OCI-LY1 (cell line): Measurements from ENCODE around the gene PEX10.

Experiments used
- H2AFZ ChIP-seq: fragments of 200-600 bp; sonication (generic), shearing (Covaris generic); 2 replicates; pipeline ENCODE4 v1.6.0; 2014; ENCODE audit warnings: antibody characterized with exemption, mild to moderate bottlenecking, low read length
- H3F3A ChIP-seq: fragments of 200-600 bp; sonication (generic), shearing (Covaris generic); 2 replicates; pipeline ENCODE4 v1.6.0; 2014; ENCODE audit warnings: mild to moderate bottlenecking, antibody characterized with exemption, low read length, moderate library complexity; ENCODE audit not compliant: insufficient read depth
- H3K27ac ChIP-seq: fragments of 200-600 bp; sonication (generic); 2 replicates; pipeline ENCODE4 v1.5.1; 2014; ENCODE audit warnings: low read length, mixed run types, mild to moderate bottlenecking, low read depth; ENCODE audit not compliant: poor library complexity, severe bottlenecking
- H3K27me3 ChIP-seq: fragments of 200-600 bp; sonication (generic); 2 replicates; pipeline ENCODE4 v1.6.0; 2014; ENCODE audit warnings: antibody characterized with exemption, mild to moderate bottlenecking, low read length, moderate library complexity; ENCODE audit not compliant: insufficient read depth
- H3K36me3 ChIP-seq: fragments of 200-600 bp; sonication (generic); 2 replicates; pipeline ENCODE4 v1.6.1; 2014; ENCODE audit warnings: mild to moderate bottlenecking, antibody characterized with exemption, low read length, moderate library complexity, mixed read lengths; ENCODE audit not compliant: insufficient read depth
- H3K4me1 ChIP-seq: fragments of 200-600 bp; sonication (generic); 2 replicates; pipeline ENCODE4 v1.5.1; 2014; ENCODE audit warnings: mild to moderate bottlenecking, low read length, moderate library complexity; ENCODE audit not compliant: insufficient read depth, severe bottlenecking
- H3K4me2 ChIP-seq: fragments of 200-600 bp; sonication (generic), shearing (Covaris generic); 2 replicates; pipeline ENCODE4 v1.6.1; 2014; ENCODE audit warnings: low read length
- H3K4me3 ChIP-seq: fragments of 200-600 bp; sonication (generic); 2 replicates; pipeline ENCODE4 v1.5.1; 2014; ENCODE audit warnings: low read length, low read depth, mild to moderate bottlenecking, mixed read lengths; ENCODE audit not compliant: poor library complexity, severe bottlenecking
- H3K79me2 ChIP-seq: fragments of 200-600 bp; shearing (Covaris generic); 2 replicates; pipeline ENCODE4 v1.6.1; 2016; ENCODE audit warnings: mixed run types, low read length, mixed read lengths; ENCODE audit not compliant: insufficient read depth
- H3K9ac ChIP-seq: fragments of 200-600 bp; sonication (generic), shearing (Covaris generic); 2 replicates; pipeline ENCODE4 v1.6.1; 2014; ENCODE audit warnings: mild to moderate bottlenecking, low read length, mixed read lengths
- H3K9me2 ChIP-seq: fragments of 200-600 bp; sonication (generic), shearing (Covaris generic); 2 replicates; pipeline ENCODE4 v1.6.1; 2014; ENCODE audit warnings: low read depth, mild to moderate bottlenecking, low read length, mixed read lengths
- H3K9me3 ChIP-seq: fragments of 200-600 bp; shearing (Covaris generic); 2 replicates; pipeline ENCODE4 v1.6.1; 2014; ENCODE audit warnings: low read length, mixed read lengths
- H4K20me1 ChIP-seq: fragments of 200-600 bp; sonication (generic), shearing (Covaris generic); 2 replicates; pipeline ENCODE4 v1.6.0; 2016; ENCODE audit warnings: mild to moderate bottlenecking, low read length; ENCODE audit not compliant: insufficient read depth
- EZH2 ChIP-seq: fragments of 200-600 bp; sonication (generic), shearing (Covaris generic); IDR thresholded peaks from 2 replicates; pipeline ENCODE4 v1.8.0; 2017; ENCODE audit warnings: borderline replicate concordance, mixed run types, mild to moderate bottlenecking, antibody characterized with exemption, low read length, moderate library complexity, mixed read lengths
- TF ChIP-seq, protein P1 (sequence below): fragments of 200-600 bp; sonication (generic), shearing (Covaris generic); IDR thresholded peaks from 2 replicates; pipeline ENCODE4 v1.5.1; 2017; ENCODE audit warnings: mild to moderate bottlenecking, antibody characterized with exemption, low read length, moderate library complexity, mixed read lengths

Gene PEX10

DNA sequence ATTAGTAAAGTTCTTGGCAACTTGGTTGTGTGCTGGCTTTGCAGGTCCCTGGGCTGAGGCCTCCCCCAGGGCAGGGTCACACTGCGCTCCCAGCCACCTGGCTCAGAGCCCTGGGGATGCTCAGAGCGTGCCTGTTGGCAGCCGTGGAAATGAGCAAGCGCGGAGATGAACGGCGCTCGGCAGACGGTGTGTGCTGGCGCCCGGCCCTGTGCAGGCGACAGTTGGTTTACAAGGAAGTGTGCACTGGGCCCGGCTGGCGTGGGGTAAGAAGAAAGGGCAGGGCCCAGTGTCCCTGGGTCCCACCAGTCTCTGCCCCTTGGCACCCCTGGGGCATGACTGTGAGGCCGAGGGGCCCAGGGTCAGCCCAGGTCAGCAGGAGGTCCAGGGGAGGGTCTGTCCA, 25.7 kb upstream of the PEX10 start:
- 0 out of 2 replicates have a peak, but pooled peaks cover 2% of the 10 kb centered on the region for H3K27me3 ChIP-seq
- H3K9me2 ChIP-seq: no peaks in the 10 kb centered on the region
- no peak overlapping the region for H3K27ac ChIP-seq
- no peaks in the 10 kb centered on the region for H3K9me3 ChIP-seq
- no peak overlapping the region for H2AFZ ChIP-seq
- H3K4me1 ChIP-seq: no peaks in the 10 kb centered on the region
- H3K4me3 ChIP-seq: no peak overlapping the region
- H3F3A ChIP-seq: no peaks in the 10 kb centered on the region
- no peak overlapping the region for H3K4me2 ChIP-seq
- H3K79me2 ChIP-seq: no peaks in the 10 kb centered on the region
- TF ChIP-seq, protein P1, sequence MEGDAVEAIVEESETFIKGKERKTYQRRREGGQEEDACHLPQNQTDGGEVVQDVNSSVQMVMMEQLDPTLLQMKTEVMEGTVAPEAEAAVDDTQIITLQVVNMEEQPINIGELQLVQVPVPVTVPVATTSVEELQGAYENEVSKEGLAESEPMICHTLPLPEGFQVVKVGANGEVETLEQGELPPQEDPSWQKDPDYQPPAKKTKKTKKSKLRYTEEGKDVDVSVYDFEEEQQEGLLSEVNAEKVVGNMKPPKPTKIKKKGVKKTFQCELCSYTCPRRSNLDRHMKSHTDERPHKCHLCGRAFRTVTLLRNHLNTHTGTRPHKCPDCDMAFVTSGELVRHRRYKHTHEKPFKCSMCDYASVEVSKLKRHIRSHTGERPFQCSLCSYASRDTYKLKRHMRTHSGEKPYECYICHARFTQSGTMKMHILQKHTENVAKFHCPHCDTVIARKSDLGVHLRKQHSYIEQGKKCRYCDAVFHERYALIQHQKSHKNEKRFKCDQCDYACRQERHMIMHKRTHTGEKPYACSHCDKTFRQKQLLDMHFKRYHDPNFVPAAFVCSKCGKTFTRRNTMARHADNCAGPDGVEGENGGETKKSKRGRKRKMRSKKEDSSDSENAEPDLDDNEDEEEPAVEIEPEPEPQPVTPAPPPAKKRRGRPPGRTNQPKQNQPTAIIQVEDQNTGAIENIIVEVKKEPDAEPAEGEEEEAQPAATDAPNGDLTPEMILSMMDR: no peak
- no peak for TF ChIP-seq EZH2
- H4K20me1 ChIP-seq: no peaks in the 10 kb centered on the region
- H3K36me3 ChIP-seq: no peaks in the 10 kb centered on the region
- no peak overlapping the region for H3K9ac ChIP-seq

DNA sequence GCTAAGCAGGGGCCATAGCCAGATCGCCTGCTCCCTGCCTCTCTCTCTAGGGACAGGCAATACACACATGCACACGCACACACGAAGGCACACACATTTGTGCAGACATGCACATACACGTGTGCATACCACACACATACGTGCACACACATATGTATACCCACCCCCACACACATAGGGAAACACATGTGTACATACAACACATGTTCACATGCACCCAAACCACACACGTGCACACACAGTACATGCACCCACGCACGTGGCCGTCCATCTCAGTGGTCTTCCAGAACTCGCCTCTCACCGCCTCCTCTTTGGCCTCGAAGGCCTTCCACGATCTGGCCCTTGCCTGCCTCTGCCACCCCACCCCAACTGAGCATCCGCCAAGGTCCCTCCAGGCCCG, 25.3 kb upstream of the PEX10 start:
- no peak overlapping the region for H2AFZ ChIP-seq
- TF ChIP-seq, protein P1: no peak
- TF ChIP-seq EZH2: no peak
- 0 out of 2 replicates have a peak, but pooled peaks cover 4% of the 10 kb centered on the region for H3K27me3 ChIP-seq

DNA sequence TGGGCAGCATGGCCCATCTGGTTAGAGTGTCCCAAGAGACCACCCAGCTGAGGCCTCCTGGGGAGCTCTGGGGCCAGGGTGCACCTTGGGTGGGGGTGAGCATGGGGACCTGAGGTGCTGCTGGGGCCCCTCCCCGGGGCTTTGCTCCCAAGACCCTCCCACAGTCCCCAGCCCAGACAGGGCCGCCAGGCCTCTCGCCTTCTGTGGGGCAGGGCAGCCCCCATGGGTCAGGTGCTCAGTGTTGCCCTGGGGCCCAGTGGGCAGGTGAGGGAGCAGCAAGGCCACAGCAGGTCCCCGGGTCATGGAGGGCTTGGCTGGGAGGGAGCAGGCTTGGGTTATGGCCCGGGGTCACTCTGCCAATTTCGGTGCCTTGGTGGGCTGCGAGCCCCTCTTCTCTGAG, 24.5 kb upstream of the PEX10 start:
- Histone ChIP-seq H3K9ac (no peak overlapping the region), H4K20me1 (no peaks in the 10 kb centered on the region), H3K79me2 (no peaks in the 10 kb centered on the region), H2AFZ (no peak overlapping the region), H3K27ac (no peak overlapping the region), H3K27me3 (0 out of 2 replicates have a peak, but pooled peaks cover 4% of the 10 kb centered on the region), H3K4me1 (no peaks in the 10 kb centered on the region), H3K9me2 (no peaks in the 10 kb centered on the region), H3K36me3 (no peaks in the 10 kb centered on the region), H3K4me3 (no peak overlapping the region), H3K4me2 (no peak overlapping the region), H3K9me3 (no peaks in the 10 kb centered on the region), H3F3A (no peaks in the 10 kb centered on the region)
- TF ChIP-seq EZH2: no peak
- TF ChIP-seq, protein P1: no peak

More for the DNA sequence above, 25.3 kb upstream of the PEX10 start:
- Histone ChIP-seq H3K4me3 (no peak overlapping the region), H4K20me1 (no peaks in the 10 kb centered on the region), H3F3A (no peaks in the 10 kb centered on the region), H3K4me2 (no peak overlapping the region), H3K36me3 (no peaks in the 10 kb centered on the region), H3K9me2 (no peaks in the 10 kb centered on the region), H3K27ac (no peak overlapping the region), H3K9me3 (no peaks in the 10 kb centered on the region), H3K9ac (no peak overlapping the region), H3K79me2 (no peaks in the 10 kb centered on the region), H3K4me1 (no peaks in the 10 kb centered on the region)
